Limb (tissue), 2 donors: ENCODE results near the gene SLC34A3.
A peak's percentile ranks its signal among the peaks of the same experiment; 100 is the strongest.

Experiments used
- DNase-seq, 2 donors: peaks; one replicate each; pipeline ENCODE4 v3.0.0-alpha.2; 2016; ENCODE audit errors: extremely low spot score in 2 of 2

Gene SLC34A3

GRCh38 chr9:137217276-137218211, 13.2 kb upstream of the SLC34A3 start:
- no peak for DNase-seq

- no peak for DNase-seq
These were observed 12.4 kb upstream of the SLC34A3 start for GRCh38 chr9:137218212-137218753.

GRCh38 chr9:137218754-137219271, 11.9 kb upstream of the SLC34A3 start:
- no peak for DNase-seq

GRCh38 chr9:137219757-137220316, 10.9 kb upstream of the SLC34A3 start:
- no peak for DNase-seq

DNA sequence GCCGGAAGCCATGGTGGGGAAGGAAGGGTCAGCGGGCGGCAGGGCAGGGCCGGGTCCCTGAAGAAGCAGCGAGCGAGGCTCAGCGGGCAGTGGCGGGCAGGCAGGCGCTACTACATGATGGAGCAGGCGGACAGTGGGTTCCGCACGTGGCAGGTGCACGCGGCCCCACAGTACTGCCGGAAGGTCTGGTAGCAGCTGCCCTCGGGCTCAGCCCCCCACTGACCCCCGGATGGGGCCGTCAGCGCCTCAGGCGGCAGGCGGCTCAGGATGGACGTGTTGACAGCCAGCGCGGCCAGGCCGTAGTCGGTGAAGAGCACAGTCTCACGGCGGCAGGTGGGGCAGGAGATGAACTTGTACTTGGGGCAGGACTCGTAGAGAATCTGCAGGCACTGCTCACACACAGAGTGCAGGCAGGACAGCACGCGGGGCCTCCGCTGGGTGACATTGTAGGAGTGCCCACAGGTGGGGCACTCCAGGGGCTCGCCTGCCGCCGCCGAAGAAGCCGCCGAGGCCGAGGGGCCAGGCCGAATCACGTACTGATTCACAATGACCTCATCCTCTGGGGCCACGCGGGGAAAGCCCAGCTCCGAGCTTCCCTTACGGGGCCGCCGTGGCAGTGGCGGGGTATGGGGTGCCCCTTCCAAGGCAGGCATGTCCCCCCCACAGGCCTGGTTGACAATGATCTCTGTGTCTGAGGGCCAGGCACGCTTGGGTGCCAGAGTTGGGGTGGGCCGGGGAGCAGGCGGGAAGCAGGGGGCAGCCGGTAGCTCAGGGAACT, 10.2 kb upstream of the SLC34A3 start:
- DNase-seq: no peak

DNA sequence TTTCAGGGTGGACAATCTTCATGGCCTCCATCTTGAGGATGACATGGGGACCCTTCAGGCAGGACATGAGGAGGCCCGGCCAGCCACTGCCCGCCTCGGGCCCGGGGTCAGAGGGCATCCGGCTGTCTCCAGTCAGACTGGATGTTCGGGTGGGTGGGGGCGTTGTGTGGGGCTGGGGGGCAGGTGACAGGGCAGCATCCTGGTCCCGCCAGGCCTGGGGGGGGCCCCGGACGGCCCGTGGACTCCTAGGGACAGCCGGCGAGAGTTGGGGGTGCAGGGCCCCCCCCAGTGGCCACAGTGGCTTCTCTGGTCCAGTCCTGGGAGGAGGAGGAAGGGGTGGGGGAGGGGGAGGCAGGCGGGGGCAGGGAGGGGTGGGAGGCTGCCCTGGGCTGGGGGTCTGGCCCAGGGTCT, 9.6 kb upstream of the SLC34A3 start:
- DNase-seq: no peak

DNA sequence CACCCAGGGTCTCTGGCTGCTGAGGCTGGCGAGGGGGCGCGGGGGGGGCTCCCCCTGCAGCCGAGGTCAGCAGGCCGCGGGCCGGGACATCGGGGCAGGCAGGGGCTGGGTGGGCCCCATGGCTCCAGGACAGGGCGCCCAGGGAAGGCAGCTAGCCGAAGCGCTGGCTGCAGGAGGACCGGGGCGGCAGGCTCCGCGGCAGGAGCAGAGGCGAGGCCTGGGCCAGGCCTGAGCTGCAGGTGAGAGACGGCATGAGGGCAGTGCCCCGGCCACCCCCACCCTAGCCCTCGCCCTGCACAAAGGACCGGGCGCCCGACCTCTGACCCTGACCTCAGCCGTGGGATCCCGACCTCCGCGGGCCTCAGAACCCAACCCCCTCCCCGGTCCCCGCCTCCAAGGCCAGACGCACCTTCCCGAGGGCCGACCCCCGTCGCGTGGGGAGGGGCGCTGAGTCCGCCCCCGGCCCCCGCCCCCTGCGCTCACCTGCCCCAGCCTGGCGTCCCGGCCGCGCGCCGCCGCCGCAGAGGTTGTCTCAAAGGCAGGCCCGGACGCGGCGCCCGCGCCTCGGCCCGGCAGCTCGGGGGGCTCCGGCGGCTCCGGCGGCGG, 9.1 kb upstream of the SLC34A3 start:
- DNase-seq: no peak

GRCh38 chr9:137222190-137223077, 8.3 kb upstream of the SLC34A3 start, which contains the start of gene RNF208:
TSS of gene RNF208 (minus strand) at chr9:137222240. CDS start at chr9:137221212, 1,028 bp downstream.
- DNase-seq: no peak

DNA sequence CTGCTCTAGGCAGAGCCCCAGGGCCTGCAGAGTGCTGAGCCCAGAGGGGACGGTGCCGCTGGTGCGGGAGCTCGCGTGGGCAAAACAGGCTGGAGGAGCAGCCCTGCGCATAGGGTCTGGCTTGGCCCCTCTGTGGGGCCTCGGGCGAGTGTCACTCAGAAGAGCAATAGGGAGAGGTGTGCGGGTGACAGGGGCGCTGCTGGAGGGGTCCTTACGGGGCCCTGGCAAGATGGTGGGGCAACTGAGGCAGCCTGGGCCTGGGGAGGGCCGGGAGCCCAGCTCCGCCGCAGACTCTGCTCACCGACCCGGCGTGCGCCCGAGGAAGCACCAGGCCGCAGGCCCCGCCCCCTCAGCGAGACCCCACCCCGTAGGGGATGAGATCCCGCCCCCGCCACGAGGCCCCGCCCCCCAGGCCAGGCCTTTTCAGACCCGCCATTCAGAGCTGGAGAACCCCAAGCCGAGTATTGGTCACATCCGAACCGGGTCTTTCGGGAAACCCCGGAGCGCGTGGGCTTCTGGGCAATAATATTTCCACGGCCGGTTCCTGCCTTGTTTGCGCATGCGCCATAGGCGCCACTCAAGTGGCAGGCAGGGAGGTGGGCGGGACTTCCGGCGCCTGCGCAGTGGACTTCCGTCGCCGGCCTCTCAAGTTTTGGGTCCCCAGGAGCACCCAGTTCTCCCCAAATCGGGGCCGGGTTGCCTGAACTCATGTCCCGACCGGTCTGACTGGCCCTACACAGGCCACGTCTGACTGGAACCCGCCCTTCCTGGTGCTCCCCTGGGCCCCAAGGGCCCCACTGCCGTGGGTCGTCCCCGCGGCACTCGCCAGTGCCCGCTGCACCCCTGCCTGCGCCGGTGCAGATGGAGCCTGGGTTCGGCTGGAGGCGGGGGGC, 7.4 kb upstream of the SLC34A3 start:
- peak; percentile 96 to 97 for DNase-seq

DNA sequence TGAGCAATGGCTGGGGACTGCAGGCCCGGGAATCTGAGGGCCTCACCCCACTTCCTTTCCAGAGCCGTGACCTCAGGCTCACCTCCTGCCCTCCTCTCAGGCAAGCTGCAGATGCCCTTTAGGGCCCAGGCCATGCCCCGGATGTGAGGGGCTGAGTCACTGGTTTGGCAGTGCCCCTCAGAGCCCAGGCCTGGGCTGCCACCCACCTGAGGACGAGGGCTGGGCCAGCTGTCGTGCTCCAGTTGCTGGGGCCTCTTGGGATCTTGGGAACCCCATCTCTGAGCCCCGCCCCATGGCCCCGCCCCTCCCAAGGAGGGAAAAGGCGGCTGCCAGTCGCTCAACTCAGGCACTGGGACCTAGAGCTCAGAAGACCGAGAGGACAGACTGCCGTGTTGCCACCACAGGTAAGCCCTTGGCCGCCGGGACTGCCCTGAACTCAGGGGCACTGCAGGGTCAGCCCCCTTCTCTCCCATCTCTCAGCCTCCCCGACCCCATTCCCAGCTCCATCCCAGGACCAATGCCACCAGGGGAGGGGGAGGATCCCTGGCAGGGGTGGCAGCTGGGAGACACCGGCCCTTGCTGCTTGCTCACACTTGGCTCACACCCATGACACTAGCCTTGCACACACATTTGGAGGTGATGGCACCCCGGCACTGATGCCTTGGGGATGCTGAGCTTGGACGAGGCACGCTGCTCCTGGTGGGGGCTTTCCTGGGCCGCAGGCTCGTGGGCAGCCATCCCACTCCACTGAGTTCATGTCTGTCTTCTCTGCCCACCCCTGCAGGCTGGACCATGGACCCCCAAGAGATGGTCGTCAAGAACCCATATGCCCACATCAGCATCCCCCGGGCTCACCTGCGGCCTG, 5.6 kb upstream of the SLC34A3 start, which contains the start of gene CYSRT1:
Gene CYSRT1 (plus strand): TSS at position 345 of the 865 bp plus-strand sequence. CDS start 448 bp downstream, at position 793.
- peak in 1 of 2 donors; percentile 31 for DNase-seq

- DNase-seq: peak in 1 of 2 donors; percentile 26
These were observed 4.9 kb upstream of the SLC34A3 start for GRCh38 chr9:137225699-137226331.

GRCh38 chr9:137226338-137227053, 4.2 kb upstream of the SLC34A3 start:
- DNase-seq: peak in 1 of 2 donors; percentile 21

DNA sequence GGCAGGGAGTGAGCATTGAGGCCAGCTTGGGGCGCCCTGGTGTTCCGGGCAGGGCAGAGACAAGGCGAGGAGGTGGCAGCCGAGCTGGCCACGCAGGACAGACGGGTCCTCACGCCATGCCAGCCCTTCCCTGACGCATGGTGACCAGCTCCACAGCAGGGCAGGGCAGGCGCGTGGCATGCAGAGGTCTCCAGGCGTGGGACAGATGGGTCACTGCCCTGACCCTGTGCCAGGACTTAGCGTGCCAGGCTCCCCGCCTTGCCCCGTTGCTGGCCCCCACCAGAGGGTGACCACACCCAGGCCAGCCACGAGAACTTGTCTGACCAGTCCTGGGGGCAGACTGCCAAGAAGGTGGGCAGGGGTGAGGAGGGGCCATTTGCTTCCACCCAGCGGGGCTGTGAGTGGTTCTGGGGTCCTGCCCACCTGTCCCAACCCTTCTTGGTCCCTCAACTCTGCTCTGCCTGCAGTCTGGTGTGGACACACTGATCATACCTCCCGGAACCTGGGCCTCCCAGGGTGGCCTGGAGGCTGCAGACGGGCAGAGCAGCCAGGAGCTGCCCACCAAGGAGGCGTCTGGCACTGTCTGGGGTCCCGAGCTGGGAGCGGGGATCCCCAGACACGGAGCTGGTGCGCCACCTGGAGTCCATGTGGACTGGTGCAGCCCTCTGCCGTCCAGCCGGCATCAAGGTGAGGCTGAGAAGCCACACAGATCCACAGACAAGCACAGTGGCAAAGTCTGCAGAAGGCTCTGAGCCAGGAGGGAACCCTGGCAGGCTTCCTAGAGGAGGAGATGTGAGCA, 3.4 kb upstream of the SLC34A3 start, which contains the start of gene RNF224:
Gene RNF224 (plus strand): TSS at position 449 of the 799 bp plus-strand sequence. CDS start 834 bp downstream, outside the sequence.
- DNase-seq: peak in 1 of 2 donors; percentile 85

DNA sequence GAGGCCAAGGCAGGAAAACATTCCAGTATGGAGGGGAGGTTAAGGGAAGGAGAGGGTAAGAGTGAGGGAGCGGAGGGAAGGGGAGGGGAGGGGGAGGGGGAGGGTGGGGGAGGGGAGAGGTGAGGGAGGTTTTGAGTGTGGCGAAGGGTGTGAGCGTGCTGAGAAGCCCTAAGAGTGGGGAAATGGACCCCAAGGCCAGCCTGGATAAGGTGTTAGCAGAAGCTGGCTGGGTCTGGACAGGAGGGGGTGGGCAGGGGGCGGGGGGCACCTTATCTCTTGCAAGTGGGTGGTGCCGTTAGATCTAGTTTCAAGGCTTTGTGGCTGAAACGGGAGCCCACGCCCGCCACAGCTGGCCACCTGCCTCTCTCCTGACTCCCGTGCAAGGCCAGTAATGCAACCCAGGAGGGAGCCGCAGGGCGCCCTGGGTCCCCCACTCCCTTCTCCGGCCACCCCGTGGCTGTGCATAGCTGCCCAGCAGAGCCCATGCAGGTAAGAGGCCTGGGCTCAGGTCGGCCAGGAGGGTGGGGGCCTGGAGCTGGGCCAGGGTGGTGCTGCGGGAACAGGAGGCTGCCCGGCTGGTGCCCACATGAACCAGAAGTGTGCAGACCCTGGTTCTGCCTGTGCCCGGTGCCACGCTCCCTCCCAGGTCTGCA, 2.7 kb upstream of the SLC34A3 start:
- no peak for DNase-seq

- no peak for DNase-seq
These were observed 2.2 kb upstream of the SLC34A3 start for GRCh38 chr9:137228506-137228967.
